ENCODE results near the gene ADARB1. TPM values are rescaled to one million over a fixed set of nuclear protein-coding genes. Genes with fewer than 3 reads are reported as not detected.

ADARB1 gene
- polyA plus RNA-seq, 3 donors = 0.40 to 2.6 (median 1.0) TPM

DNA sequence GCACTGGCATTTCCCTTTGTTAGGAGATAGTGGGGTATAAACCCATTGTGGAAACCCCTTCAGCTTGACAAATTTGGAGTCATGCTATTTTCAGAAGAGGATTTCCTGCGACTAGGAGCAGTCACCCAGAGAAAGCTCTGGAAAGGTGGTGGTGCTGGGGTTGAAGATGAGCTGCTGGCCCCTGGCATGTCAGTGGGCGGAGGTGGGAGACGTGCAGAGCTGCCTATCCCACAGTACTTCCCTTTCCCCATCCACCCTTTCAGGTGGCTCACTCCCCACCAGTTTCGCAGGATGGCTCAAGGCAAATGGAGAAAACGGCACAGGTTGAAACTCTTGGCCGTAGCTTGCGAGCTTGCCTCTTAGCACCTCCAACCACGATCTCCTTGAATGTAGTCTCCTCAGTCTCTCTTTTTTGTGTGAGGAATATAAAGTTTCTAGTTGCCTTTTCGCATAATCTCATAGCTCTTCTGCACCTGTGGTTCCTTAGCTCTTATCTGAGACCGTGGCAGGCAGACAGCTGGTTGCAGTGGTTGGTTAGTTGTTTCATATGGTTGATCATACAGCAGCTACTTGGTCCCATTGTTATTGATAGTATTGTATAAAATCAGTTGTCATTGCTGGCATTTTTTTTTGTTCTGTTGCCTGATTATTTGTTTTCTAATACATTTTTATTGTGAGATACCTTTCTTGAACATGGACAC is 48.2 kb downstream of the ADARB1 start:
- Histone ChIP-seq H3K36me3 (replicated peaks in 1 of 2; ENCODE audit: control insufficient read depth in 1 of 2, insufficient read depth in 2 of 2, low read length in 2 of 2) (no peaks in the 10 kb centered on the region), H3K79me2 (ENCODE audit: insufficient read depth, low read length) (no peaks in the 10 kb centered on the region), H3K4me3 (replicated peaks in 1 of 3; ENCODE audit: low read depth in 2 of 3, low read length in 3 of 3) (no peak overlapping the region), H3K27ac (ENCODE audit: low read depth in 1 of 2, low read length in 2 of 2) (no peak overlapping the region), H3K27me3 (ENCODE audit: control insufficient read depth in 2 of 2, insufficient read depth in 2 of 2, low read length in 2 of 2) (no peaks in the 10 kb centered on the region), H2AFZ (ENCODE audit: insufficient read depth, low read depth, low read length, poor library complexity, severe bottlenecking) (no peak overlapping the region), H3K9me3 (replicated peaks in 1 of 2; ENCODE audit: control insufficient read depth in 1 of 2, insufficient read depth in 1 of 2, low read length in 2 of 2) (peaks cover 4 to 7% of the 10 kb centered on the region in 2 donors), H4K20me1 (ENCODE audit: insufficient read depth, low read length) (no peaks in the 10 kb centered on the region), H3K4me1 (ENCODE audit: control insufficient read depth in 1 of 2, insufficient read depth in 2 of 2, low read length in 2 of 2) (no peaks in the 10 kb centered on the region), H3K9ac (ENCODE audit: insufficient read depth, low read length, poor library complexity, severe bottlenecking) (no peak overlapping the region), H3K4me2 (replicated peaks; ENCODE audit: extremely low read depth, low read length, poor library complexity, severe bottlenecking) (no peak overlapping the region)
- no peak overlapping the region for H3K4me3 Mint-ChIP-seq
- H3K9me3 Mint-ChIP-seq = peaks cover 4 to 11% (median 9%) of the 10 kb centered on the region in 7 donors
- intact Hi-C loops (cut with micrococcal nuclease) = loop anchor here in 1 of 2 donors (10.0 kb wide), 1 partner anchor 48 kb away; the partner anchor contains the start of gene ADARB1
- TF ChIP-seq CTCF (IDR thresholded peaks at IDR 0.05) = no peak
- DNase-seq = no peak
- H3K27ac Mint-ChIP-seq = no peak overlapping the region
- peaks cover 0 to 4% (median 2%) of the 10 kb centered on the region in 3 donors for H3K27me3 Mint-ChIP-seq (ENCODE audit: low read depth in 3 of 3)
- H3K4me1 Mint-ChIP-seq = peaks cover 2% of the 10 kb centered on the region
- H3K36me3 Mint-ChIP-seq = no peaks in the 10 kb centered on the region
- WGBS (ENCODE audit: insufficient coverage) = 83% methylated on average over 1 of the region's 10 CpGs

GRCh38 chr21:45123440-45123839 is 49.1 kb downstream of the ADARB1 start:
- no peak for TF ChIP-seq CTCF (IDR thresholded peaks at IDR 0.05)
- Histone ChIP-seq H3K4me1 (ENCODE audit: control insufficient read depth in 1 of 2, insufficient read depth in 2 of 2, low read length in 2 of 2) (peaks cover 0 to under 1% of the 10 kb centered on the region in 2 donors), H3K36me3 (replicated peaks in 1 of 2; ENCODE audit: control insufficient read depth in 1 of 2, insufficient read depth in 2 of 2, low read length in 2 of 2) (no peaks in the 10 kb centered on the region), H3K4me3 (replicated peaks in 1 of 3; ENCODE audit: low read depth in 2 of 3, low read length in 3 of 3) (no peak overlapping the region), H4K20me1 (ENCODE audit: insufficient read depth, low read length) (no peaks in the 10 kb centered on the region), H3K9me3 (replicated peaks in 1 of 2; ENCODE audit: control insufficient read depth in 1 of 2, insufficient read depth in 1 of 2, low read length in 2 of 2) (peaks cover 0 to 3% of the 10 kb centered on the region in 2 donors), H3K4me2 (replicated peaks; ENCODE audit: extremely low read depth, low read length, poor library complexity, severe bottlenecking) (no peak overlapping the region), H2AFZ (ENCODE audit: insufficient read depth, low read depth, low read length, poor library complexity, severe bottlenecking) (no peak overlapping the region), H3K9ac (ENCODE audit: insufficient read depth, low read length, poor library complexity, severe bottlenecking) (no peak overlapping the region), H3K27ac (ENCODE audit: low read depth in 1 of 2, low read length in 2 of 2) (no peak overlapping the region), H3K27me3 (ENCODE audit: control insufficient read depth in 2 of 2, insufficient read depth in 2 of 2, low read length in 2 of 2) (no peaks in the 10 kb centered on the region), H3K79me2 (ENCODE audit: insufficient read depth, low read length) (no peaks in the 10 kb centered on the region)
- peaks cover 0 to 4% (median 2%) of the 10 kb centered on the region in 3 donors for H3K27me3 Mint-ChIP-seq (ENCODE audit: low read depth in 3 of 3)
- intact Hi-C loops (cut with micrococcal nuclease) = loop anchor here in 1 of 2 donors (10.0 kb wide), 1 partner anchor 49 kb away; the partner anchor contains the start of gene ADARB1
- 100% methylated on average over 3 of the region's 6 CpGs for WGBS (ENCODE audit: insufficient coverage)
- no peak for DNase-seq
- no peak overlapping the region for H3K4me3 Mint-ChIP-seq
- peaks cover under 1 to 4% (median 2%) of the 10 kb centered on the region in 7 donors for H3K9me3 Mint-ChIP-seq
- H3K36me3 Mint-ChIP-seq = no peaks in the 10 kb centered on the region
- H3K27ac Mint-ChIP-seq = no peak overlapping the region
- H3K4me1 Mint-ChIP-seq = peaks cover 4% of the 10 kb centered on the region

Data from CD14-positive monocyte (primary cell).